Measurements from ENCODE around the gene S100PBP. TPM values are rescaled to one million over a fixed set of nuclear protein-coding genes. Genes with fewer than 3 reads are reported as not detected.
"Not testable (repeated sequence)": the region's sequence is repeated elsewhere in the genome, so short reads cannot be mapped to it uniquely, and the experiment has no call there.

The S100PBP gene
- total RNA-seq, 2 experiments from 2014 or later: 75.8 to 78.5 TPM

GRCh38 chr1:32774950-32775634 lies 42.4 kb upstream of the S100PBP start:
- H3K36me3 Mint-ChIP-seq: peaks cover 12% of the 10 kb centered on the region
- no peaks in the 10 kb centered on the region for H3K9me3 Mint-ChIP-seq
- ATAC-seq (ENCODE audit: low read depth) (no peak), DNase-seq (no peak)
- no peak overlapping the region for H3K4me3 Mint-ChIP-seq
- H3K4me1 Mint-ChIP-seq: peaks cover 5% of the 10 kb centered on the region
- no peak overlapping the region for H3K27ac Mint-ChIP-seq
- POLR2A ChIA-PET: interaction anchor here (1.5 kb wide), 1 partner anchor 63 kb away, joined by 3 read pairs; no protein-coding TSS in a partner anchor
- H3K27me3 Mint-ChIP-seq: no peaks in the 10 kb centered on the region

- Mint-ChIP-seq H3K4me3 (no peak overlapping the region), H3K36me3 (peaks cover 19% of the 10 kb centered on the region), H3K27me3 (no peaks in the 10 kb centered on the region), H3K9me3 (no peaks in the 10 kb centered on the region), H3K4me1 (peaks cover 5% of the 10 kb centered on the region), H3K27ac (peak overlapping the region; percentile 61)
- POLR2A ChIA-PET: interaction anchor here (1.5 kb wide), 1 partner anchor 63 kb away, joined by 3 read pairs; no protein-coding TSS in a partner anchor
- no peak for ATAC-seq (ENCODE audit: low read depth)
- DNase-seq: no peak
Observed at GRCh38 chr1:32775640-32776337, 41.7 kb upstream of the S100PBP start.

- Mint-ChIP-seq H3K27ac (no peak overlapping the region), H3K9me3 (no peaks in the 10 kb centered on the region), H3K4me3 (no peak overlapping the region), H3K27me3 (no peaks in the 10 kb centered on the region), H3K36me3 (peaks cover 23% of the 10 kb centered on the region), H3K4me1 (peaks cover 5% of the 10 kb centered on the region)
- ATAC-seq (ENCODE audit: low read depth) (no peak), DNase-seq (no peak)
- POLR2A ChIA-PET: no interaction called here
Observed at GRCh38 chr1:32779242-32779641, 38.2 kb upstream of the S100PBP start.

- ATAC-seq (ENCODE audit: low read depth): no peak
Observed at GRCh38 chr1:32780005-32780404, 37.4 kb upstream of the S100PBP start.

GRCh38 chr1:32780628-32781234 lies 36.7 kb upstream of the S100PBP start:
- H3K4me1 Mint-ChIP-seq: peaks cover 4% of the 10 kb centered on the region
- no peaks in the 10 kb centered on the region for H3K27me3 Mint-ChIP-seq
- ATAC-seq (ENCODE audit: low read depth) (no peak), DNase-seq (no peak)
- H3K36me3 Mint-ChIP-seq: peaks cover 25% of the 10 kb centered on the region
- H3K27ac Mint-ChIP-seq: peak overlapping the region; percentile 48
- no peak overlapping the region for H3K4me3 Mint-ChIP-seq
- POLR2A ChIA-PET: no interaction called here
- no peaks in the 10 kb centered on the region for H3K9me3 Mint-ChIP-seq

More at GRCh38 chr1:32780005-32780404, 37.4 kb upstream of the S100PBP start:
- Mint-ChIP-seq H3K4me3 (no peak overlapping the region), H3K36me3 (peaks cover 27% of the 10 kb centered on the region), H3K9me3 (no peaks in the 10 kb centered on the region), H3K27ac (no peak overlapping the region), H3K27me3 (no peaks in the 10 kb centered on the region), H3K4me1 (peaks cover 5% of the 10 kb centered on the region)
- DNase-seq: no peak
- POLR2A ChIA-PET: no interaction called here

GRCh38 chr1:32782086-32782485 lies 35.4 kb upstream of the S100PBP start:
- no peaks in the 10 kb centered on the region for H3K27me3 Mint-ChIP-seq
- POLR2A ChIA-PET: interaction anchor here (0.6 kb wide), 1 partner anchor 61 kb away, joined by 3 read pairs; no protein-coding TSS in a partner anchor
- no peaks in the 10 kb centered on the region for H3K9me3 Mint-ChIP-seq
- no peak overlapping the region for H3K4me3 Mint-ChIP-seq
- DNase-seq: no peak
- peaks cover 2% of the 10 kb centered on the region for H3K4me1 Mint-ChIP-seq
- ATAC-seq (ENCODE audit: low read depth): no peak
- H3K27ac Mint-ChIP-seq: no peak overlapping the region
- peaks cover 29% of the 10 kb centered on the region for H3K36me3 Mint-ChIP-seq

- no peaks in the 10 kb centered on the region for H3K4me1 Mint-ChIP-seq
- H3K9me3 Mint-ChIP-seq: no peaks in the 10 kb centered on the region
- H3K27ac Mint-ChIP-seq: no peak overlapping the region
- ATAC-seq (ENCODE audit: low read depth): no peak
- H3K27me3 Mint-ChIP-seq: no peaks in the 10 kb centered on the region
- POLR2A ChIA-PET: interaction anchor here (0.6 to 1.0 kb wide), 2 partner anchors 11 to 96 kb away, joined by 3 read pairs; no protein-coding TSS in a partner anchor
- no peak overlapping the region for H3K4me3 Mint-ChIP-seq
- DNase-seq: no peak
- peaks cover 32% of the 10 kb centered on the region for H3K36me3 Mint-ChIP-seq
Observed at GRCh38 chr1:32783851-32784250, 33.6 kb upstream of the S100PBP start.

GRCh38 chr1:32784817-32785216 lies 32.6 kb upstream of the S100PBP start:
- Mint-ChIP-seq H3K27ac (no peak overlapping the region), H3K4me1 (no peaks in the 10 kb centered on the region), H3K9me3 (no peaks in the 10 kb centered on the region), H3K36me3 (peaks cover 32% of the 10 kb centered on the region), H3K27me3 (no peaks in the 10 kb centered on the region), H3K4me3 (no peak overlapping the region)
- POLR2A ChIA-PET: interaction anchor here (0.7 to 1.0 kb wide), 2 partner anchors 12 to 26 kb away, joined by 3 read pairs; no protein-coding TSS in a partner anchor
- no peak for DNase-seq
- ATAC-seq (ENCODE audit: low read depth): no peak

GRCh38 chr1:32786856-32787255 lies 30.6 kb upstream of the S100PBP start:
- no peaks in the 10 kb centered on the region for H3K27me3 Mint-ChIP-seq
- H3K36me3 Mint-ChIP-seq: peaks cover 28% of the 10 kb centered on the region
- no peaks in the 10 kb centered on the region for H3K9me3 Mint-ChIP-seq
- no peaks in the 10 kb centered on the region for H3K4me1 Mint-ChIP-seq
- POLR2A ChIA-PET: no interaction called here
- no peak overlapping the region for H3K4me3 Mint-ChIP-seq
- no peak for DNase-seq
- H3K27ac Mint-ChIP-seq: no peak overlapping the region
- no peak for ATAC-seq (ENCODE audit: low read depth)

- POLR2A ChIA-PET: interaction anchor here (0.7 kb wide), 3 partner anchors 12 to 516 kb away, joined by 3 to 4 read pairs (median 4); no protein-coding TSS in a partner anchor
- ATAC-seq (ENCODE audit: low read depth); H3K4me3 Mint-ChIP-seq: not testable (repeated sequence)
Observed at GRCh38 chr1:32789356-32789755, 28.1 kb upstream of the S100PBP start.

GRCh38 chr1:32791881-32792280 lies 25.6 kb upstream of the S100PBP start:
- Mint-ChIP-seq H3K4me1 (peaks cover 5% of the 10 kb centered on the region), H3K27ac (no peak overlapping the region), H3K27me3 (no peaks in the 10 kb centered on the region), H3K36me3 (peaks cover 27% of the 10 kb centered on the region), H3K4me3 (no peak overlapping the region), H3K9me3 (no peaks in the 10 kb centered on the region)
- POLR2A ChIA-PET: interaction anchor here (0.9 kb wide), 1 partner anchor 26 kb away, joined by 3 read pairs; no protein-coding TSS in a partner anchor
- DNase-seq (no peak), ATAC-seq (ENCODE audit: low read depth) (no peak)

More at GRCh38 chr1:32789356-32789755, 28.1 kb upstream of the S100PBP start:
- peaks cover 33% of the 10 kb centered on the region for H3K36me3 Mint-ChIP-seq
- H3K27ac Mint-ChIP-seq, H3K4me1 Mint-ChIP-seq, H3K27me3 Mint-ChIP-seq, DNase-seq, H3K9me3 Mint-ChIP-seq: not testable (repeated sequence)

- ATAC-seq (ENCODE audit: low read depth); POLR2A ChIA-PET; H3K9me3 Mint-ChIP-seq; H3K27ac Mint-ChIP-seq; H3K4me3 Mint-ChIP-seq; H3K27me3 Mint-ChIP-seq; DNase-seq: not testable (repeated sequence)
- Mint-ChIP-seq H3K4me1 (peaks cover 32% of the 10 kb centered on the region), H3K36me3 (peaks cover 47% of the 10 kb centered on the region)
Observed at GRCh38 chr1:32795763-32796162, 21.7 kb upstream of the S100PBP start.

GRCh38 chr1:32797456-32797855 lies 20.0 kb upstream of the S100PBP start:
- H3K4me1 Mint-ChIP-seq: peaks cover 47% of the 10 kb centered on the region
- no peak overlapping the region for H3K4me3 Mint-ChIP-seq
- peaks cover 45% of the 10 kb centered on the region for H3K36me3 Mint-ChIP-seq
- DNase-seq (no peak), ATAC-seq (ENCODE audit: low read depth) (no peak)
- no peaks in the 10 kb centered on the region for H3K9me3 Mint-ChIP-seq
- no peak overlapping the region for H3K27ac Mint-ChIP-seq
- POLR2A ChIA-PET: no interaction called here
- no peaks in the 10 kb centered on the region for H3K27me3 Mint-ChIP-seq
